GM12878 (cell line): Measurements from ENCODE around the gene MCM5. TPM values are rescaled to one million over a fixed set of nuclear protein-coding genes. Genes with fewer than 3 reads are reported as not detected.

Source experiments
- FOXM1 ChIP-seq: IDR thresholded peaks from 2 replicates; pipeline ENCODE4 v1.6.1; 2012; ENCODE audit warnings: low read depth, mild to moderate bottlenecking, inconsistent platforms, low read length, moderate library complexity
- SMARCA5 ChIP-seq: fragments of 450-650 bp; IDR thresholded peaks from 2 replicates; pipeline ENCODE4 v1.6.1; 2017; ENCODE audit warnings: mild to moderate bottlenecking
- YBX1 ChIP-seq: fragments of 450-650 bp; IDR thresholded peaks from 2 replicates; pipeline ENCODE4 v1.6.1; 2016; ENCODE audit warnings: antibody characterized with exemption
- ZNF217 ChIP-seq: fragments of 450-650 bp; IDR thresholded peaks from 2 replicates; pipeline ENCODE4 v1.6.1; 2017; ENCODE audit warnings: antibody characterized with exemption, mild to moderate bottlenecking
- polyA plus RNA-seq, 11 experiments: library from polyadenylated mRNA; depleted of rRNA in 4 of 11; unstranded in 6 of 11; stranded (reverse) in 5 of 11; fragments of >200 nt; fragmentation: Nextera tagmentation in 4 of 11; fragmentation: Illumina TruSeq in 1 of 11; extraction: Ambion mirVana in 4 of 11; extraction: Trizol in 1 of 11; gene quantifications; 1 replicate in 1 of 11; 2 replicates in 10 of 11; pipeline versions ENCODE4 v1.2.1 to v1.2.3, GENCODE V29; 2011 to 2016; ENCODE audit warnings: inconsistent platforms in 2 of 11, missing spikeins in 2 of 11, low read depth in 1 of 11
- total RNA-seq, 4 experiments: library from RNA; depleted of rRNA in 3 of 4; stranded (reverse); fragments of >200 nt in 3 of 4; fragmentation: Illumina TruSeq in 1 of 4; extraction: Trizol in 1 of 4; gene quantifications; 2 replicates each; pipeline versions ENCODE4 v1.2.1 to v1.2.3, GENCODE V29; 2013 to 2021
- TF ChIP-seq, protein P1 (sequence below): fragments of 450-650 bp; IDR thresholded peaks from 2 replicates; pipeline ENCODE4 v1.6.1; 2014; ENCODE audit warnings: mild to moderate bottlenecking
- TF ChIP-seq, protein P2 (sequence below), 3 experiments: IDR thresholded peaks in 2 of 3; conservative IDR thresholded peaks in 1 of 3; 2 replicates each; pipeline ENCODE4 v1.5.1; 2011; ENCODE audit warnings: low read depth in 3 of 3, low read length in 3 of 3, mild to moderate bottlenecking in 3 of 3, control low read depth in 2 of 3, moderate library complexity in 2 of 3, inconsistent platforms in 1 of 3, mixed read lengths in 1 of 3; ENCODE audit not compliant: control insufficient read depth in 2 of 3, insufficient read depth in 1 of 3; ENCODE audit errors: extremely low read depth in 1 of 3
- TF ChIP-seq, protein P3 (sequence below): fragments of 450-650 bp; conservative IDR thresholded peaks from 2 replicates; pipeline ENCODE4 v1.6.1; 2017; ENCODE audit warnings: mild to moderate bottlenecking, moderate library complexity

Gene MCM5
- total and polyA plus RNA-seq, 10 of the 15 experiments (the other 5 are each of a cell fraction or from before 2014, with no cell fraction given) = 14.1 to 360 (median 164) TPM

DNA sequence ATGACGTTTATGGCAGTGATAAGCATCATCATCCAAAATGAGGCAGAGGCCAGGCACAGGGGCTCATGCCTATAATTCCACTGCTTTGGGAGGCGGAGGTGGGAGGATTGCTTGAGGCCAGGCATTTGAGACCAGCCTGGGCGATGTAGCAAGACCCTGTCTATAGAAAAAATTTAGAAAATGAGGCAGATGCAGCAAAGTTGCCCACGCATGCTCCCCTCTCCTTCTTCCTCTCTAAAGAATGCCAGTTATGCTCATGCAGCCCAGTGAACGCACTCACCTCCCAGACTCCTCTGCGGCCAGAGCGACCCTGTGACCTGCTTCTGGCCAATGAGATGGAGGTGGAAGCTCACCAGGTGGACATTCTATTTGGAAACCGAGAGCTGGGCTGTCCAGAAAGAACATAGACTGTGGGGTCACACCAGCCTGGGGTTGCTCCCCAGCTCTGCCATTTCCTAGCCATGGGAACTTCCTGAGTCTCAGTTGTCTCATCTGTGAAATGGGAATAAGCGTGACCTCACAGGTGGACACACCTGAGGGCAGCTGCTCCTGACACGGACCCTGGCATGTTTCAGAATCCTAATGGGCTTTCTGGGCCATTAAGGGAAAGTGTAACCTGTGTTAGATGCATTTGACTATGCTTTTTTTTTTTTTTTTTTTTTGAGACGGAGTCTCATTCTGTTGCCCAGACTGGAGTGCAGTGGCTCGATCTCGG is 44.9 kb downstream of the MCM5 start (continued):
- TF ChIP-seq FOXM1 = no peak
- TF ChIP-seq, protein P1, sequence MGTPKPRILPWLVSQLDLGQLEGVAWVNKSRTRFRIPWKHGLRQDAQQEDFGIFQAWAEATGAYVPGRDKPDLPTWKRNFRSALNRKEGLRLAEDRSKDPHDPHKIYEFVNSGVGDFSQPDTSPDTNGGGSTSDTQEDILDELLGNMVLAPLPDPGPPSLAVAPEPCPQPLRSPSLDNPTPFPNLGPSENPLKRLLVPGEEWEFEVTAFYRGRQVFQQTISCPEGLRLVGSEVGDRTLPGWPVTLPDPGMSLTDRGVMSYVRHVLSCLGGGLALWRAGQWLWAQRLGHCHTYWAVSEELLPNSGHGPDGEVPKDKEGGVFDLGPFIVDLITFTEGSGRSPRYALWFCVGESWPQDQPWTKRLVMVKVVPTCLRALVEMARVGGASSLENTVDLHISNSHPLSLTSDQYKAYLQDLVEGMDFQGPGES = no peak
- TF ChIP-seq, protein P2, sequence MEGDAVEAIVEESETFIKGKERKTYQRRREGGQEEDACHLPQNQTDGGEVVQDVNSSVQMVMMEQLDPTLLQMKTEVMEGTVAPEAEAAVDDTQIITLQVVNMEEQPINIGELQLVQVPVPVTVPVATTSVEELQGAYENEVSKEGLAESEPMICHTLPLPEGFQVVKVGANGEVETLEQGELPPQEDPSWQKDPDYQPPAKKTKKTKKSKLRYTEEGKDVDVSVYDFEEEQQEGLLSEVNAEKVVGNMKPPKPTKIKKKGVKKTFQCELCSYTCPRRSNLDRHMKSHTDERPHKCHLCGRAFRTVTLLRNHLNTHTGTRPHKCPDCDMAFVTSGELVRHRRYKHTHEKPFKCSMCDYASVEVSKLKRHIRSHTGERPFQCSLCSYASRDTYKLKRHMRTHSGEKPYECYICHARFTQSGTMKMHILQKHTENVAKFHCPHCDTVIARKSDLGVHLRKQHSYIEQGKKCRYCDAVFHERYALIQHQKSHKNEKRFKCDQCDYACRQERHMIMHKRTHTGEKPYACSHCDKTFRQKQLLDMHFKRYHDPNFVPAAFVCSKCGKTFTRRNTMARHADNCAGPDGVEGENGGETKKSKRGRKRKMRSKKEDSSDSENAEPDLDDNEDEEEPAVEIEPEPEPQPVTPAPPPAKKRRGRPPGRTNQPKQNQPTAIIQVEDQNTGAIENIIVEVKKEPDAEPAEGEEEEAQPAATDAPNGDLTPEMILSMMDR (IDR thresholded peaks at IDR 0.05 in 2 of 3, conservative IDR thresholded peaks at IDR 0.05 in 1 of 3; ENCODE audit: control insufficient read depth in 2 of 3, extremely low read depth in 1 of 3, insufficient read depth in 1 of 3, low read depth in 3 of 3, low read length in 3 of 3) = no peak
- TF ChIP-seq SMARCA5 = no peak
- TF ChIP-seq, protein P3, sequence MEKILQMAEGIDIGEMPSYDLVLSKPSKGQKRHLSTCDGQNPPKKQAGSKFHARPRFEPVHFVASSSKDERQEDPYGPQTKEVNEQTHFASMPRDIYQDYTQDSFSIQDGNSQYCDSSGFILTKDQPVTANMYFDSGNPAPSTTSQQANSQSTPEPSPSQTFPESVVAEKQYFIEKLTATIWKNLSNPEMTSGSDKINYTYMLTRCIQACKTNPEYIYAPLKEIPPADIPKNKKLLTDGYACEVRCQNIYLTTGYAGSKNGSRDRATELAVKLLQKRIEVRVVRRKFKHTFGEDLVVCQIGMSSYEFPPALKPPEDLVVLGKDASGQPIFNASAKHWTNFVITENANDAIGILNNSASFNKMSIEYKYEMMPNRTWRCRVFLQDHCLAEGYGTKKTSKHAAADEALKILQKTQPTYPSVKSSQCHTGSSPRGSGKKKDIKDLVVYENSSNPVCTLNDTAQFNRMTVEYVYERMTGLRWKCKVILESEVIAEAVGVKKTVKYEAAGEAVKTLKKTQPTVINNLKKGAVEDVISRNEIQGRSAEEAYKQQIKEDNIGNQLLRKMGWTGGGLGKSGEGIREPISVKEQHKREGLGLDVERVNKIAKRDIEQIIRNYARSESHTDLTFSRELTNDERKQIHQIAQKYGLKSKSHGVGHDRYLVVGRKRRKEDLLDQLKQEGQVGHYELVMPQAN = no peak
- TF ChIP-seq YBX1 = no peak
- TF ChIP-seq ZNF217 = no peak
